ENCODE measurements around the gene SETBP1.

GRCh38 chr18:44673256-44673880 lies 7.3 kb upstream of the SETBP1 start:
- TF ChIP-seq CTCF (conservative IDR thresholded peaks at IDR 0.05; ENCODE audit: low read depth, low read length) (no peak), EZH2 (IDR thresholded peaks at IDR 0.05; ENCODE audit: borderline replicate concordance, low read depth, low read length, poor library complexity, severe bottlenecking) (no peak)
